ENCODE data around the gene STX8.

The STX8 gene

GRCh38 chr17:9370467-9370866 is 205.2 kb downstream of the STX8 start:
- Histone ChIP-seq H3K36me3 (ENCODE audit: insufficient read depth, low read length) (no peaks in the 10 kb centered on the region), H3K4me2 (ENCODE audit: insufficient read depth, low read length) (no peak overlapping the region), H3K4me3 (ENCODE audit: low read depth in 1 of 2, low read length in 2 of 2) (no peak overlapping the region), H3K9ac (ENCODE audit: low read depth, low read length) (no peak overlapping the region), H4K20me1 (ENCODE audit: insufficient read depth, low read length) (no peaks in the 10 kb centered on the region), H3K27me3 (ENCODE audit: insufficient read depth, low read length, poor library complexity) (no peaks in the 10 kb centered on the region), H3K27ac (ENCODE audit: low read length) (no peak overlapping the region), H2AFZ (ENCODE audit: low read depth, low read length) (no peak overlapping the region), H3K9me3 (ENCODE audit: insufficient read depth, low read length, severe bottlenecking) (no peaks in the 10 kb centered on the region), H3K4me1 (ENCODE audit: insufficient read depth, low read length) (no peaks in the 10 kb centered on the region), H3K79me2 (ENCODE audit: insufficient read depth, low read length) (no peaks in the 10 kb centered on the region)
- no peak for TF ChIP-seq EZH2 (IDR thresholded peaks at IDR 0.05; ENCODE audit: borderline replicate concordance, low read depth, low read length, severe bottlenecking)
- TF ChIP-seq CTCF (IDR thresholded peaks at IDR 0.05; ENCODE audit: borderline replicate concordance, extremely low read depth, low read length, poor library complexity, severe bottlenecking) = no peak
- ATAC-seq (ENCODE audit: insufficient read depth, low read depth) (no peak), DNase-seq (no peak)

GRCh38 chr17:9368631-9369030 is 207.0 kb downstream of the STX8 start:
- TF ChIP-seq CTCF (IDR thresholded peaks at IDR 0.05; ENCODE audit: borderline replicate concordance, extremely low read depth, low read length, poor library complexity, severe bottlenecking) = no peak
- no peak for TF ChIP-seq EZH2 (IDR thresholded peaks at IDR 0.05; ENCODE audit: borderline replicate concordance, low read depth, low read length, severe bottlenecking)
- H3K79me2 ChIP-seq (ENCODE audit: insufficient read depth, low read length) = no peaks in the 10 kb centered on the region
- DNase-seq = no peak
- no peaks in the 10 kb centered on the region for H4K20me1 ChIP-seq (ENCODE audit: insufficient read depth, low read length)
- no peaks in the 10 kb centered on the region for H3K36me3 ChIP-seq (ENCODE audit: insufficient read depth, low read length)
- H2AFZ ChIP-seq (ENCODE audit: low read depth, low read length) = no peak overlapping the region
- H3K4me1 ChIP-seq (ENCODE audit: insufficient read depth, low read length) = no peaks in the 10 kb centered on the region
- H3K4me2 ChIP-seq (ENCODE audit: insufficient read depth, low read length) = no peak overlapping the region
- no peak overlapping the region for H3K4me3 ChIP-seq (ENCODE audit: low read depth in 1 of 2, low read length in 2 of 2)
- H3K9me3 ChIP-seq (ENCODE audit: insufficient read depth, low read length, severe bottlenecking) = no peaks in the 10 kb centered on the region
- no peak overlapping the region for H3K27ac ChIP-seq (ENCODE audit: low read length)
- H3K27me3 ChIP-seq (ENCODE audit: insufficient read depth, low read length, poor library complexity) = no peaks in the 10 kb centered on the region
- no peak for ATAC-seq (ENCODE audit: insufficient read depth, low read depth)
- no peak overlapping the region for H3K9ac ChIP-seq (ENCODE audit: low read depth, low read length)

GRCh38 chr17:9367156-9367555 is 208.5 kb downstream of the STX8 start:
- Histone ChIP-seq H4K20me1 (ENCODE audit: insufficient read depth, low read length) (no peaks in the 10 kb centered on the region), H3K79me2 (ENCODE audit: insufficient read depth, low read length) (no peaks in the 10 kb centered on the region), H3K9me3 (ENCODE audit: insufficient read depth, low read length, severe bottlenecking) (no peaks in the 10 kb centered on the region), H3K27ac (ENCODE audit: low read length) (no peak overlapping the region), H3K9ac (ENCODE audit: low read depth, low read length) (no peak overlapping the region), H2AFZ (ENCODE audit: low read depth, low read length) (no peak overlapping the region), H3K4me3 (ENCODE audit: low read depth in 1 of 2, low read length in 2 of 2) (no peak overlapping the region), H3K4me2 (ENCODE audit: insufficient read depth, low read length) (no peak overlapping the region), H3K27me3 (ENCODE audit: insufficient read depth, low read length, poor library complexity) (no peaks in the 10 kb centered on the region), H3K36me3 (ENCODE audit: insufficient read depth, low read length) (no peaks in the 10 kb centered on the region), H3K4me1 (ENCODE audit: insufficient read depth, low read length) (no peaks in the 10 kb centered on the region)
- no peak for DNase-seq
- no peak for ATAC-seq (ENCODE audit: insufficient read depth, low read depth)
- TF ChIP-seq CTCF (IDR thresholded peaks at IDR 0.05; ENCODE audit: borderline replicate concordance, extremely low read depth, low read length, poor library complexity, severe bottlenecking) = no peak
- no peak for TF ChIP-seq EZH2 (IDR thresholded peaks at IDR 0.05; ENCODE audit: borderline replicate concordance, low read depth, low read length, severe bottlenecking)

Data from DND-41 (cell line).